B cell (primary cell): ENCODE measurements around the gene TEDDM1.

Source experiments
- CTCF ChIP-seq: fragments of 200-600 bp; IDR thresholded peaks from one replicate; pipeline ENCODE4 v1.8.0; 2022; ENCODE audit warnings: antibody characterized with exemption, mild to moderate bottlenecking
- EZH2 ChIP-seq: IDR thresholded peaks from 2 replicates; pipeline ENCODE4 v1.6.1; 2012; ENCODE audit warnings: borderline replicate concordance, low read depth, mild to moderate bottlenecking, moderate library complexity, low read length; ENCODE audit not compliant: insufficient read depth, poor library complexity, severe bottlenecking

- no peak for TF ChIP-seq EZH2
- no peak for TF ChIP-seq CTCF
Measured at GRCh38 chr1:182386980-182387379, 13.5 kb downstream of the TEDDM1 start.
